Mesothelial cell of epicardium (in vitro differentiated cells): ENCODE data around the gene BCAS1. TPM values are rescaled to one million over a fixed set of nuclear protein-coding genes. Genes with fewer than 3 reads are reported as not detected.

Experiments
- DNase-seq, 2 experiments: peaks; one replicate each; pipeline ENCODE4 v3.0.0; 2021; ENCODE audit warnings: low spot score in 2 of 2; ENCODE audit not compliant: unreplicated experiment in 2 of 2
- H3K27ac Mint-ChIP-seq: 2 replicates; pipeline ENCODE4 v1.8.0; 2021; ENCODE audit warnings: mixed read lengths
- H3K27me3 Mint-ChIP-seq: 2 replicates; pipeline ENCODE4 v1.8.0; 2021; ENCODE audit warnings: low read depth, mixed read lengths
- H3K36me3 Mint-ChIP-seq: 2 replicates; pipeline ENCODE4 v1.8.0; 2021; ENCODE audit warnings: mixed read lengths
- H3K4me1 Mint-ChIP-seq: 2 replicates; pipeline ENCODE4 v1.8.0; 2021; ENCODE audit warnings: mixed read lengths
- H3K4me3 Mint-ChIP-seq: 2 replicates; pipeline ENCODE4 v1.8.0; 2021; ENCODE audit warnings: mild to moderate bottlenecking, moderate library complexity, mixed read lengths
- H3K9me3 Mint-ChIP-seq: 2 replicates; pipeline ENCODE4 v1.8.0; 2021; ENCODE audit warnings: mixed read lengths
- microRNA-seq: library from miRNA; unstranded; fragments of <30 nt; microRNA quantifications from one replicate; pipeline ENCODE4 v1.2.0, GENCODE V29; 2021; ENCODE audit warnings: inconsistent platforms, mixed read lengths
- total RNA-seq: library from RNA; stranded (reverse); gene quantifications from 3 replicates; pipeline ENCODE4 v1.2.1, GENCODE V29; 2021
- TF ChIP-seq, protein P1 (sequence below): fragments of 200-600 bp; sonication (generic); IDR thresholded peaks from one replicate; pipeline ENCODE4 v1.5.0; 2021; ENCODE audit warnings: antibody characterized with exemption; ENCODE audit not compliant: unreplicated experiment

BCAS1 gene
- total RNA-seq, 1 donor from 2014 or later, result 0.20 TPM

DNA sequence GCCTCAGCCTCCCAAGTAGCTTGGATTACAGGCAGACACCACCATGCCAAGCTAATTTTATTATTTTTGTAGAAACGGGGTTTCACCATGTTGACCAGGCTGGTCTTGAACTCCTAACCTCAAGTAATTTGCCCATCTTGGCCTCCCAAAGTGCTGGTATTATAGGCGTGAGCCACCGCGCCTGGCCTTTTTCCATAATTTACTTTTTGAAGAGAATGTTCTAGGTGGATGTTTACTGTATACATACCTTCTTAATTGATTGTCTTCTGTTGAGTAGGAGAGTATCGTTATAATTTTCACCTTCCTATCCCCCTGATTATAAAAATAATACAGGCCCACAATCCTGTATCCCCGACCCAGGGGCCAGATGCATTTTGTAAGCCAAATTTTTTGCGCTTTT lies 174.4 kb downstream of the BCAS1 start:
- H3K27ac Mint-ChIP-seq, result no peak overlapping the region
- DNase-seq, result no peak
- TF ChIP-seq, protein P1, sequence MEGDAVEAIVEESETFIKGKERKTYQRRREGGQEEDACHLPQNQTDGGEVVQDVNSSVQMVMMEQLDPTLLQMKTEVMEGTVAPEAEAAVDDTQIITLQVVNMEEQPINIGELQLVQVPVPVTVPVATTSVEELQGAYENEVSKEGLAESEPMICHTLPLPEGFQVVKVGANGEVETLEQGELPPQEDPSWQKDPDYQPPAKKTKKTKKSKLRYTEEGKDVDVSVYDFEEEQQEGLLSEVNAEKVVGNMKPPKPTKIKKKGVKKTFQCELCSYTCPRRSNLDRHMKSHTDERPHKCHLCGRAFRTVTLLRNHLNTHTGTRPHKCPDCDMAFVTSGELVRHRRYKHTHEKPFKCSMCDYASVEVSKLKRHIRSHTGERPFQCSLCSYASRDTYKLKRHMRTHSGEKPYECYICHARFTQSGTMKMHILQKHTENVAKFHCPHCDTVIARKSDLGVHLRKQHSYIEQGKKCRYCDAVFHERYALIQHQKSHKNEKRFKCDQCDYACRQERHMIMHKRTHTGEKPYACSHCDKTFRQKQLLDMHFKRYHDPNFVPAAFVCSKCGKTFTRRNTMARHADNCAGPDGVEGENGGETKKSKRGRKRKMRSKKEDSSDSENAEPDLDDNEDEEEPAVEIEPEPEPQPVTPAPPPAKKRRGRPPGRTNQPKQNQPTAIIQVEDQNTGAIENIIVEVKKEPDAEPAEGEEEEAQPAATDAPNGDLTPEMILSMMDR, result no peak
- no peaks in the 10 kb centered on the region for H3K36me3 Mint-ChIP-seq
- peaks cover 29% of the 10 kb centered on the region for H3K4me1 Mint-ChIP-seq
- H3K27me3 Mint-ChIP-seq, result no peaks in the 10 kb centered on the region
- no peak overlapping the region for H3K4me3 Mint-ChIP-seq
- peaks cover 11% of the 10 kb centered on the region for H3K9me3 Mint-ChIP-seq

- H3K36me3 Mint-ChIP-seq, result no peaks in the 10 kb centered on the region
- H3K9me3 Mint-ChIP-seq, result peaks cover 11% of the 10 kb centered on the region
- TF ChIP-seq, protein P1, result no peak
- H3K4me3 Mint-ChIP-seq, result no peak overlapping the region
- no peaks in the 10 kb centered on the region for H3K27me3 Mint-ChIP-seq
- DNase-seq, result no peak
- H3K4me1 Mint-ChIP-seq, result peaks cover 22% of the 10 kb centered on the region
- no peak overlapping the region for H3K27ac Mint-ChIP-seq
These were observed 175.0 kb downstream of the BCAS1 start for GRCh38 chr20:53895385-53895755.

DNA sequence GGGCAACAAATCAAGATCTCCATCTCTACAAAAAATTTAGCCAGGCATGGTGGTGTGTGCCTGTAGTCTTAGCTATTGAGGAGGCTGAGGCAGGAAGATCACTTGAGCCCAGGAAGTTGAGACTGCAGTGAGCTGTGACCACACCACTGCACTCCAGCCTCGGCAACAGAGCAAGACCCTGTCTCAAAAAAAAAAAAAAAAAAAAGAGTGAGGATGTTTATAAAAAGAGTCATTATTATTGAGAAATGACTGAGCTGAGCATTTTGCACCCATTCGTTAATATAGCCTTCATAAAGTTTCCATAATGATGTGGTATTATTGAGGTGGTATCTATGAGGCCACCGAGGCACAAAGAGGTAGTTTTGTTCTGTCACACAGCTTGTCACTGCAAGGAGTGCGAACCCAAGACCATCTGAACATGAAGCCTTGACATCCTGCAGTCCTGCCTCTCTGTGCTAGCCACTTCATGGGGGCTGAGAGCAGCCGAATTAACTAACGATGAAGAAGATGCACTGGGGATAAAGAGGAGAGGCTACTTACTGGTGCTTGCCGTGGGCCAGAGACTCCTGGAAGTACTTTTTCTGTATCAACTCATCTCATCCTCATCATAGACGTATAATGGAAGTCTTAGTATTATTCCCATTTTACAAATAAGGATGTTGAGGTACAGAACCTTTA lies 175.5 kb downstream of the BCAS1 start:
- Mint-ChIP-seq H3K36me3 (no peaks in the 10 kb centered on the region), H3K9me3 (peaks cover 11% of the 10 kb centered on the region), H3K4me3 (no peak overlapping the region), H3K27me3 (no peaks in the 10 kb centered on the region), H3K27ac (no peak overlapping the region), H3K4me1 (peaks cover 19% of the 10 kb centered on the region)
- DNase-seq, result no peak
- TF ChIP-seq, protein P1, result no peak

Small RNA genes within 50 kb of the gene (microRNA-seq; reads per million reads assigned to microRNA genes)
- gene MIR4756, result not detected

Other genes starting within 250 kb of the BCAS1 start
- gene CYP24A1, start 103.4 kb upstream of the BCAS1 start, total RNA-seq, result 21.3 to 25.3 TPM (median 23.6 TPM) in 3 replicates
- 25.8 to 26.8 TPM (median 26.0 TPM) in 3 replicates for gene PFDN4, start 137.5 kb upstream of the BCAS1 start, total RNA-seq